DND-41 (cell line): ENCODE results near the gene OSCP1.

ENCODE experiments used
- ATAC-seq: fragments of 200-7000 bp; cut with Tn5 transposase; 3 replicates; pipeline ENCODE4 v1.9.1; 2021; ENCODE audit warnings: low read depth; ENCODE audit not compliant: insufficient read depth
- DNase-seq: peaks from one replicate; pipeline ENCODE4 v3.0.0-alpha.2; 2020
- H2AFZ ChIP-seq: 2 replicates; pipeline ENCODE4 v1.6.0; 2012; ENCODE audit warnings: low read depth, low read length
- H3K27ac ChIP-seq: 2 replicates; pipeline ENCODE4 v1.5.1; 2012; ENCODE audit warnings: low read length, inconsistent platforms
- H3K27me3 ChIP-seq: fragments of 200-600 bp; sonication (generic); 2 replicates; pipeline ENCODE4 v1.6.0; 2012; ENCODE audit warnings: low read length, mild to moderate bottlenecking, inconsistent platforms; ENCODE audit not compliant: insufficient read depth, poor library complexity
- H3K36me3 ChIP-seq: 2 replicates; pipeline ENCODE4 v1.5.1; 2012; ENCODE audit warnings: low read length, inconsistent platforms; ENCODE audit not compliant: insufficient read depth
- H3K4me1 ChIP-seq: 2 replicates; pipeline ENCODE4 v1.5.1; 2012; ENCODE audit warnings: mild to moderate bottlenecking, low read length; ENCODE audit not compliant: insufficient read depth
- H3K4me2 ChIP-seq: 2 replicates; pipeline ENCODE4 v1.6.0; 2012; ENCODE audit warnings: mild to moderate bottlenecking, moderate library complexity, low read length, inconsistent platforms; ENCODE audit not compliant: insufficient read depth
- H3K4me3 ChIP-seq, 2 experiments: fragments of 200-600 bp in 1 of 2; shearing (Covaris generic) in 1 of 2; 2 replicates each; pipeline ENCODE4 v1.5.1; 2012 to 2016; ENCODE audit warnings: inconsistent platforms in 2 of 2, low read length in 2 of 2, mild to moderate bottlenecking in 2 of 2, low read depth in 1 of 2, moderate library complexity in 1 of 2
- H3K79me2 ChIP-seq: 2 replicates; pipeline ENCODE4 v1.6.0; 2012; ENCODE audit warnings: low read length, inconsistent platforms; ENCODE audit not compliant: insufficient read depth
- H3K9ac ChIP-seq: 2 replicates; pipeline ENCODE4 v1.6.0; 2012; ENCODE audit warnings: low read depth, mild to moderate bottlenecking, inconsistent platforms, low read length, moderate library complexity
- H3K9me3 ChIP-seq: 2 replicates; pipeline ENCODE4 v1.5.1; 2012; ENCODE audit warnings: low read length, moderate library complexity, mild to moderate bottlenecking, inconsistent platforms; ENCODE audit not compliant: insufficient read depth, severe bottlenecking
- H4K20me1 ChIP-seq: 2 replicates; pipeline ENCODE4 v1.6.0; 2012; ENCODE audit warnings: low read length; ENCODE audit not compliant: insufficient read depth
- EZH2 ChIP-seq: IDR thresholded peaks from 3 replicates; pipeline ENCODE4 v1.6.1; 2012; ENCODE audit warnings: borderline replicate concordance, low read depth, mild to moderate bottlenecking, moderate library complexity, low read length, inconsistent platforms; ENCODE audit not compliant: severe bottlenecking
- TF ChIP-seq, protein P1 (sequence below): IDR thresholded peaks from 2 replicates; pipeline ENCODE4 v1.5.1; 2012; ENCODE audit warnings: borderline replicate concordance, low read length, moderate library complexity, mild to moderate bottlenecking; ENCODE audit not compliant: poor library complexity, severe bottlenecking; ENCODE audit errors: extremely low read depth

The OSCP1 gene

GRCh38 chr1:36389999-36390398 lies 60.3 kb downstream of the OSCP1 start:
- Histone ChIP-seq H3K27ac (no peak overlapping the region), H3K4me1 (peaks cover 27% of the 10 kb centered on the region), H3K9me3 (no peaks in the 10 kb centered on the region), H3K4me2 (no peak overlapping the region), H3K27me3 (no peaks in the 10 kb centered on the region), H3K9ac (no peak overlapping the region), H3K4me3 (no peak overlapping the region), H3K36me3 (peaks cover 43% of the 10 kb centered on the region), H4K20me1 (peaks cover 8% of the 10 kb centered on the region; the same call in 1 of the 2 replicates), H2AFZ (no peak overlapping the region), H3K79me2 (peaks cover 14% of the 10 kb centered on the region)
- ATAC-seq = no peak
- no peak for TF ChIP-seq EZH2
- TF ChIP-seq, protein P1, sequence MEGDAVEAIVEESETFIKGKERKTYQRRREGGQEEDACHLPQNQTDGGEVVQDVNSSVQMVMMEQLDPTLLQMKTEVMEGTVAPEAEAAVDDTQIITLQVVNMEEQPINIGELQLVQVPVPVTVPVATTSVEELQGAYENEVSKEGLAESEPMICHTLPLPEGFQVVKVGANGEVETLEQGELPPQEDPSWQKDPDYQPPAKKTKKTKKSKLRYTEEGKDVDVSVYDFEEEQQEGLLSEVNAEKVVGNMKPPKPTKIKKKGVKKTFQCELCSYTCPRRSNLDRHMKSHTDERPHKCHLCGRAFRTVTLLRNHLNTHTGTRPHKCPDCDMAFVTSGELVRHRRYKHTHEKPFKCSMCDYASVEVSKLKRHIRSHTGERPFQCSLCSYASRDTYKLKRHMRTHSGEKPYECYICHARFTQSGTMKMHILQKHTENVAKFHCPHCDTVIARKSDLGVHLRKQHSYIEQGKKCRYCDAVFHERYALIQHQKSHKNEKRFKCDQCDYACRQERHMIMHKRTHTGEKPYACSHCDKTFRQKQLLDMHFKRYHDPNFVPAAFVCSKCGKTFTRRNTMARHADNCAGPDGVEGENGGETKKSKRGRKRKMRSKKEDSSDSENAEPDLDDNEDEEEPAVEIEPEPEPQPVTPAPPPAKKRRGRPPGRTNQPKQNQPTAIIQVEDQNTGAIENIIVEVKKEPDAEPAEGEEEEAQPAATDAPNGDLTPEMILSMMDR = no peak
- no peak for DNase-seq

DNA sequence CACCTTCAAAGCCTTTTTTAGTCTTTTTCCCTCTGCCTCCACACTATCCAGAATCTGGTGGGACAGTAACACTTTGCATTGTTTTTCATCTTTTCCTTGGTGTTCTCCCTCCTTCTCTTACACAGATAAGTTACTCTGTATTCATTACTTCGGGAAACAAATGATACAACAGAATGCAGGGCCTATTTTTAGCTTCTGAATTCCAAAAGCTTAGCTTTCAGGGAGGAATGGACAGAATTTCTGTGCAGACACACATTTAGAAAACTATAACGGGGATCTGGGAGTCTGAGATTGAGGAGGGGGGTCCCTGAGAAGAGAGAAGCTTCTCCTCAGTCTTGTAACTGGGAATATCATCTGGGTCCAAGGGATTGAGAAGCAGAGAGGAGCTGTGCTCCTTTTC lies 61.0 kb downstream of the OSCP1 start:
- Histone ChIP-seq H2AFZ (no peak overlapping the region), H3K27me3 (no peaks in the 10 kb centered on the region), H4K20me1 (peaks cover 8% of the 10 kb centered on the region; the same call in 1 of the 2 replicates), H3K4me1 (peaks cover 34% of the 10 kb centered on the region), H3K27ac (no peak overlapping the region), H3K9ac (no peak overlapping the region), H3K4me2 (no peak overlapping the region), H3K79me2 (peaks cover 20% of the 10 kb centered on the region), H3K9me3 (no peaks in the 10 kb centered on the region), H3K36me3 (peaks cover 40% of the 10 kb centered on the region), H3K4me3 (no peak overlapping the region)
- ATAC-seq (no peak), DNase-seq (no peak)
- TF ChIP-seq EZH2 = no peak
- TF ChIP-seq, protein P1 = no peak

GRCh38 chr1:36387141-36387949 lies 62.9 kb downstream of the OSCP1 start:
- Histone ChIP-seq H3K27me3 (no peaks in the 10 kb centered on the region), H4K20me1 (peaks cover 4% of the 10 kb centered on the region; the same call in 1 of the 2 replicates), H2AFZ (peak overlapping the region; percentile 92; the same call in 1 of the 2 replicates), H3K9me3 (no peaks in the 10 kb centered on the region), H3K4me1 (peaks cover 37% of the 10 kb centered on the region), H3K4me2 (peak overlapping the region; percentile 91), H3K36me3 (peaks cover 21% of the 10 kb centered on the region), H3K4me3 (peak overlapping the region in 1 of 2 experiments; percentile 71; a peak in 2 of 4 replicates), H3K9ac (peak overlapping the region; percentile 71), H3K27ac (peak overlapping the region; percentile 94), H3K79me2 (peaks cover 30% of the 10 kb centered on the region)
- ATAC-seq (no peak), DNase-seq (no peak)
- TF ChIP-seq, protein P1 = no peak
- TF ChIP-seq EZH2 = no peak
